SU-DHL-6 (cell line): ENCODE measurements around the gene SFTPB.

Experiments used
- H2AFZ ChIP-seq: fragments of 200-600 bp; sonication (generic); 2 replicates; pipeline ENCODE4 v1.6.1; 2014; ENCODE audit warnings: low read depth, mild to moderate bottlenecking, moderate library complexity, mixed read lengths, antibody characterized with exemption, low read length; ENCODE audit not compliant: severe bottlenecking
- H3F3A ChIP-seq: fragments of 200-600 bp; shearing (Covaris generic); 2 replicates; pipeline ENCODE4 v1.6.0; 2016; ENCODE audit warnings: antibody characterized with exemption, mild to moderate bottlenecking; ENCODE audit not compliant: insufficient read depth
- H3K27ac ChIP-seq: fragments of 200-600 bp; sonication (generic); 2 replicates; pipeline ENCODE4 v1.5.1; 2016; ENCODE audit warnings: low read depth, mild to moderate bottlenecking, low read length, moderate library complexity, mixed read lengths
- H3K27me3 ChIP-seq: fragments of 200-600 bp; sonication (generic), shearing (Covaris generic); 2 replicates; pipeline ENCODE4 v1.6.0; 2014; ENCODE audit warnings: mild to moderate bottlenecking, low read length
- H3K36me3 ChIP-seq: fragments of 200-600 bp; sonication (generic); 2 replicates; pipeline ENCODE4 v1.6.1; 2014; ENCODE audit warnings: mild to moderate bottlenecking, low read length, mixed read lengths
- H3K4me2 ChIP-seq: fragments of 300-600, 200-600 bp; shearing (Covaris generic), sonication (generic); 2 replicates; pipeline ENCODE4 v1.6.0; 2014; ENCODE audit warnings: low read length, low read depth, mild to moderate bottlenecking; ENCODE audit not compliant: poor library complexity, severe bottlenecking
- H3K4me3 ChIP-seq: fragments of 200-600 bp; sonication (generic); 2 replicates; pipeline ENCODE4 v1.5.1; 2014; ENCODE audit warnings: antibody characterized with exemption, low read length, mild to moderate bottlenecking, mixed read lengths; ENCODE audit not compliant: insufficient read depth, poor library complexity, severe bottlenecking
- H3K79me2 ChIP-seq: fragments of 200-600 bp; sonication (generic); 2 replicates; pipeline ENCODE4 v1.6.1; 2014; ENCODE audit warnings: mild to moderate bottlenecking, low read length, moderate library complexity; ENCODE audit not compliant: insufficient read depth
- H3K9ac ChIP-seq: fragments of 200-600 bp; sonication (generic); 2 replicates; pipeline ENCODE4 v1.7.0; 2014; ENCODE audit warnings: mild to moderate bottlenecking, low read length
- H3K9me2 ChIP-seq: fragments of 200-600 bp; sonication (generic); replicated peaks from 2 replicates; pipeline ENCODE4 v1.6.1; 2014; ENCODE audit warnings: low read length; ENCODE audit not compliant: insufficient read depth
- H3K9me3 ChIP-seq: fragments of 200-600 bp; sonication (generic); 2 replicates; pipeline ENCODE4 v1.6.1; 2014; ENCODE audit warnings: low read length, mixed read lengths; ENCODE audit not compliant: insufficient read depth
- H4K20me1 ChIP-seq: fragments of 200-600 bp; sonication (generic); 2 replicates; pipeline ENCODE4 v1.6.1; 2014; ENCODE audit warnings: low read depth, mild to moderate bottlenecking, antibody characterized with exemption, low read length, moderate library complexity, mixed read lengths
- EZH2phosphoT487 ChIP-seq: fragments of 200-600 bp; sonication (generic), shearing (Covaris generic); conservative IDR thresholded peaks from 2 replicates; pipeline ENCODE4 v1.6.1; 2018; ENCODE audit warnings: mild to moderate bottlenecking, antibody characterized with exemption, low read length, moderate library complexity, mixed read lengths
- TF ChIP-seq, protein P1 (sequence below): fragments of 200-600 bp; sonication (generic); IDR thresholded peaks from one replicate; pipeline ENCODE4 v1.5.1; 2017; ENCODE audit warnings: antibody characterized with exemption, mild to moderate bottlenecking, low read length, moderate library complexity; ENCODE audit not compliant: insufficient read depth, poor library complexity, severe bottlenecking

Gene SFTPB

DNA sequence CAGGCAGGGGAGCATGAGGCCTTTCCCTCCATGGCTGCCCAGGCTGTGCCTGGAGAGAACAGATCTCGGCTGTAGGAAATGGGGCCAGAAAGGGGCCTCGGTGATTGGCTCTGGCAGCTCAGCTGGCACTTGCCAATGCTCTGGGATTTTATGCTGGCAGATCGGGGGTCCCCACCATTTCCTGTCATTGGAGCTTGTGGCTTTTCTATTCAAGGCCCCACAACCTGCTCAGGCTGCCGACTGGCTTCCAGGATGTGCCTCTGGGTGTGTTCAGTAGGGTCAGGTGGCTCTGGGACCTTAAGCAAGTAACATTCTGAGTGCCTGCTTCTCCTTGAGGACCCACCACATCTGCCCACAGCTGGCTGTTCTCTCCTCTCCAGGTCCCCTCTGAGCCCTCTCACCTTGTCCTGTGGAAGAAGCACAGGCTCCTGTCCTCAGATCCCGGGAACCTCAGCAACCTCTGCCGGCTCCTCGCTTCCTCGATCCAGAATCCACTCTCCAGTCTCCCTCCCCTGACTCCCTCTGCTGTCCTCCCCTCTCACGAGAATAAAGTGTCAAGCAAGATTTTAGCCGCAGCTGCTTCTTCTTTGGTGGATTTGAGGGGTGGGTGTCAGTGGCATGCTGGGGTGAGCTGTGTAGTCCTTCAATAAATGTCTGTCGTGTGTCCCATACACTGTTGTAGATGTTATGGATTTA is 30.3 kb upstream of the SFTPB start:
- H3K36me3 ChIP-seq = no peaks in the 10 kb centered on the region
- H3K79me2 ChIP-seq = no peaks in the 10 kb centered on the region
- H3K9me3 ChIP-seq = no peaks in the 10 kb centered on the region
- H3K4me3 ChIP-seq = no peak overlapping the region
- no peak overlapping the region for H2AFZ ChIP-seq
- no peak overlapping the region for H3K27ac ChIP-seq
- no peaks in the 10 kb centered on the region for H3K27me3 ChIP-seq
- no peaks in the 10 kb centered on the region for H4K20me1 ChIP-seq
- H3K9me2 ChIP-seq = no peaks in the 10 kb centered on the region
- TF ChIP-seq, protein P1, sequence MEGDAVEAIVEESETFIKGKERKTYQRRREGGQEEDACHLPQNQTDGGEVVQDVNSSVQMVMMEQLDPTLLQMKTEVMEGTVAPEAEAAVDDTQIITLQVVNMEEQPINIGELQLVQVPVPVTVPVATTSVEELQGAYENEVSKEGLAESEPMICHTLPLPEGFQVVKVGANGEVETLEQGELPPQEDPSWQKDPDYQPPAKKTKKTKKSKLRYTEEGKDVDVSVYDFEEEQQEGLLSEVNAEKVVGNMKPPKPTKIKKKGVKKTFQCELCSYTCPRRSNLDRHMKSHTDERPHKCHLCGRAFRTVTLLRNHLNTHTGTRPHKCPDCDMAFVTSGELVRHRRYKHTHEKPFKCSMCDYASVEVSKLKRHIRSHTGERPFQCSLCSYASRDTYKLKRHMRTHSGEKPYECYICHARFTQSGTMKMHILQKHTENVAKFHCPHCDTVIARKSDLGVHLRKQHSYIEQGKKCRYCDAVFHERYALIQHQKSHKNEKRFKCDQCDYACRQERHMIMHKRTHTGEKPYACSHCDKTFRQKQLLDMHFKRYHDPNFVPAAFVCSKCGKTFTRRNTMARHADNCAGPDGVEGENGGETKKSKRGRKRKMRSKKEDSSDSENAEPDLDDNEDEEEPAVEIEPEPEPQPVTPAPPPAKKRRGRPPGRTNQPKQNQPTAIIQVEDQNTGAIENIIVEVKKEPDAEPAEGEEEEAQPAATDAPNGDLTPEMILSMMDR = no peak
- TF ChIP-seq EZH2phosphoT487 = no peak
- no peaks in the 10 kb centered on the region for H3F3A ChIP-seq
- no peak overlapping the region for H3K4me2 ChIP-seq
- no peak overlapping the region for H3K9ac ChIP-seq

DNA sequence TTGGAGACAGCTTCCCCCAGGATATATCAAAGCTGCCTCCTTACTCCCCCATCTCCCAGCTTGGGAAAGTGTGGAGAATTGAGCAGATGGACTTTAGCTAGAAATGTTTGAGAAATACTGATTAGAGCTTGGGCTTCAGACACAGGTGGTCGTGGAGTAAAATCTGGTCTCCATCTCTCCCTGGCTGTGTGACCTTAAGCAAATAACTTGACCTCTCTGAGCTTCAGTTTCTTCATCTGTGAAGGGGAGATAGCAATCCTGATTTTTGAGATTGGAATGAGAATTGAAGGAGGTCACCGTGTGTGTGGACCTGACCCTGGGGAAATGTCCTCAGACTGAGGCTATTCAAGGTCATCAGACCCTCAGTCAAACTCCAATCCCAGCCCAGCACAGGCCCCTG is 29.7 kb upstream of the SFTPB start:
- Histone ChIP-seq H3K79me2 (no peaks in the 10 kb centered on the region), H4K20me1 (no peaks in the 10 kb centered on the region), H3K9ac (no peak overlapping the region), H3K27ac (no peak overlapping the region), H3F3A (no peaks in the 10 kb centered on the region), H2AFZ (no peak overlapping the region), H3K4me3 (no peak overlapping the region), H3K9me3 (no peaks in the 10 kb centered on the region), H3K36me3 (no peaks in the 10 kb centered on the region), H3K4me2 (no peak overlapping the region), H3K27me3 (no peaks in the 10 kb centered on the region), H3K9me2 (no peaks in the 10 kb centered on the region)
- TF ChIP-seq, protein P1 = no peak
- TF ChIP-seq EZH2phosphoT487 = no peak

DNA sequence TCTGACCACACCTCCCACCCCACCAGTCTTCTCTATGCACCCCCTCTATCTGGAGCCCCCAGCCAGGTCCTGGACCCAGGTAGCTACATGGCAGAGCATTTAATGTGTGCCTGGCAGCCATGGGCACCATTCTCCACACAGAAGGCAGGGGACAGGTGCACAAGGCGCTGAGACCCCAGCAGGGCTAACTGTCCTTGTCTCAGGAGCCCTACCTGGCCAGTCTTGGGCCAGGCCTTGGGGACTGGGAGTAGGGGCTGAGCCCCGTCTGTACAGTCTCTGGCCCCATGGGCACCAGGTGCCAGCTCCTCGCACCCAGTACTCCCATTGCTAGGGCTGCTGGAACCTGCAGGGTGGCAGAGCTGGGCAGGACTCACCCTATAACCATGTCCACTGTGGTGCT is 29.1 kb upstream of the SFTPB start:
- Histone ChIP-seq H3F3A (no peaks in the 10 kb centered on the region), H3K9me3 (no peaks in the 10 kb centered on the region), H3K36me3 (no peaks in the 10 kb centered on the region), H3K27ac (no peak overlapping the region), H3K79me2 (no peaks in the 10 kb centered on the region), H3K4me2 (no peak overlapping the region), H3K9ac (no peak overlapping the region), H3K4me3 (no peak overlapping the region), H4K20me1 (no peaks in the 10 kb centered on the region), H2AFZ (no peak overlapping the region), H3K9me2 (no peaks in the 10 kb centered on the region), H3K27me3 (no peaks in the 10 kb centered on the region)
- TF ChIP-seq, protein P1 = no peak
- no peak for TF ChIP-seq EZH2phosphoT487
